Embryonic facial prominence (tissue), 1 donor: ENCODE measurements around the gene STYXL1.

ENCODE experiments used
- DNase-seq: peaks from one replicate; pipeline ENCODE4 v3.0.0-alpha.2; 2016; ENCODE audit errors: extremely low spot score

STYXL1 gene

DNA sequence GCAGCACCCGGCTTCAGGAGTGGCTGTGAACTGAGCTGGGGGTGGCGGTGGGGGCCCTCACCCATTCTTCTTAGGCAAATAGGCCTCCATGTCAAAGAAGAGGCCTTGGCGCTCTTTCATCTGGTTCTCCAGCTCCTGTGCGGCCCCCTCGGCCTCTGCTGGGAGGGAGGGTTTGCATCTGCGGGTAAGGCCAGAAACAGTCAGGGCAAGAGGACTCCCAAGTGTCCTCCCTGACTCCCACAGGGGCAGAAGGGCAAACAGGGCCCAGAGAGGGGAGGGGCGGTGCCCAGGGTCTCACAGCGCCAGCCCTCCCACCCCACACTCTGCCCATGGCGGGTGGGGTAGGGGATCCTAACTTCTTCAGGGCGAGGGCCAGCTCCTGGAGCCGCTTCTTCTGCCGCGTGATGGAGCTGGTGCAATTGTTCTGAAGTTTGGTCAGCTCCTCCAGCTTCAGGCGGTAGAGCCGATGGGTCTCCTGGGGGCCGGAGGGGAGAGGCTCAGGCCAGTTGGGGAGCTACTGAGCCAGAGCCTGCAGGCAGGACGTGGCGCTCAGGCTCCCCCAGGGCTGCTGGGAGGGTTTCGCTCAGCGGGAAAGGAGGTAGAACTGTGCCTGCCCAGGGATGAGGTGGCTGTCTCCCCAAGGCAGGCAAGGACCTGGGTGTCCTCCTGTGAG lies 55.6 kb downstream of the STYXL1 start:
- no peak for DNase-seq

DNA sequence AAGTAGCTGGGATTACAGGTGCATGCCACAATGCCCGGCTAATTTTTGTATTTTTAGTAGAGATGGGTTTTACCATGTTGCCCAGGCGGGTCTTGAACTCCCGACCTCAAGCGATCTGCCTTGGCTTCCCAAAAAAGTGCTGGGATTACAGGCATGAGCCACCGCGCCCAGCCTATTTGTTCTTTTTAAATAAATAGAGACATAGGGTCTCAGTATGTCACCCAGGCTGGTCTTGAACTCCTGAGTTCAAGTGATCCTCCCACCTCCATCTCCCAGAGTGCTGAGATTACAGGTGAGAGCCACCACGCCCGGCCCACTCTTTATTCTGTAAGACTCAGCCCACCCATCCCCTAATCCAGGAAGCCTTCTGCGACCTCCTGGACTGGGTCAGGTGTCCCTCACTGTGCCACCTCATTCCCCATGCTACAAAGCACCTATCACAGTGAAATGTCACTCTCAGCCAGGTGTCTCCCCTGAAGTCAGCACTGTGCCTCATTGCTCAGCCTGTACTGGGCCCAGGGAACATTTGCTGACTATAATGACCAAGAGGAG lies 56.2 kb downstream of the STYXL1 start:
- no peak for DNase-seq

GRCh38 chr7:75989500-75990388 lies 58.1 kb downstream of the STYXL1 start:
- no peak for DNase-seq

- DNase-seq, result no peak
Measured at GRCh38 chr7:75988568-75989499, 59.0 kb downstream of the STYXL1 start.

GRCh38 chr7:75987805-75988567 lies 59.8 kb downstream of the STYXL1 start:
- no peak for DNase-seq

DNA sequence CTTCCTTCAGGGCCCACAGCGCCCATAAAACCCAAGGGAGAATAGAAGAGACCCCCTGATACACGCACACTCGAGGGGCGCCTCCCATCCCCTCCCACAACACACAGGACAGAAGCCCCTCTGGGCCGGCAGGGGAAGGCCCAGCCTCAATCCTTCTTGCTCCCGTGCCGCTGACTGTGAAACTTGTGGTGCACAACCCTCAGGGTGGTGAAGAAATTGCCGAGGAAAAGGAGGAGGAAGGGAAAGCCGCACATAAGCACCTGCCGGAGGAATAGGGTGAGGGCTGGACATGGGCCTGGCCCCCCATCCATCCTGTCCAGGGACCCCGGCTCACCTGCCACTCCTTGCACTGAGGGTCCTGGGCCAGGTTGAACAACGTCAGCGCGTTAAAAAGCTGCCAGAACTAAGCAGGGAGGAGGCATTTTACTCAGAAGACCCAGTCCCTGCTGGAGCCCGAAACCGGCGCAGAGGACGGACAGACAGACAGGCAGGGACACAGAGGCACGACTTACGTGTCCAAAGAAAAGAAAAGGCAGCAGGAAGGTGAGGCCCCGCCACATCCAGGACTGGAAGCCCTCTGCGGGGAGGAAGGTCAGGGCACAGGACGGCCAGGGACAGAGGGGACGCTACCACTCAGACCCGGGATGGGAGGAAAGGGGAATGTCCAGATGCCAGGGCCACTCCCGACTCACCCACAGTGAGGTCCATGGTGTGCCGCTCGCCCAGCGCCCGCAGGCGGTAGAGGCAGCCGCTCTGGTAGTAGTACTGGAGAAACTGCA lies 60.6 kb downstream of the STYXL1 start:
- no peak for DNase-seq

DNA sequence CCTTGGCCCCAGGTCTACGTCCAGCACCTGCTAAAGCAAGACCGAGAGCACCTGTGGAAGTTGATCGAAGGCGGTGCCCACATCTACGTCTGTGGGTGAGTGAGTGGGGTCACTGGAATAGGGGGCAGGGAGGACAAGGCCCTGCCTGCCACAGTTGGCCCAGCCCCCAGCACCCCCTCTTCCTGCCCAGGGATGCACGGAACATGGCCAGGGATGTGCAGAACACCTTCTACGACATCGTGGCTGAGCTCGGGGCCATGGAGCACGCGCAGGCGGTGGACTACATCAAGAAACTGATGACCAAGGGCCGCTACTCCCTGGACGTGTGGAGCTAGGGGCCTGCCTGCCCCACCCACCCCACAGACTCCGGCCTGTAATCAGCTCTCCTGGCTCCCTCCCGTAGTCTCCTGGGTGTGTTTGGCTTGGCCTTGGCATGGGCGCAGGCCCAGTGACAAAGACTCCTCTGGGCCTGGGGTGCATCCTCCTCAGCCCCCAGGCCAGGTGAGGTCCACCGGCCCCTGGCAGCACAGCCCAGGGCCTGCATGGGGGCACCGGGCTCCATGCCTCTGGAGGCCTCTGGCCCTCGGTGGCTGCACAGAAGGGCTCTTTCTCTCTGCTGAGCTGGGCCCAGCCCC lies 61.5 kb downstream of the STYXL1 start:
- DNase-seq, result no peak

GRCh38 chr7:75985518-75986146 lies 62.2 kb downstream of the STYXL1 start:
- DNase-seq, result no peak

- no peak for DNase-seq
Measured at GRCh38 chr7:75985009-75985517, 62.7 kb downstream of the STYXL1 start.

GRCh38 chr7:75984130-75985008 lies 63.4 kb downstream of the STYXL1 start:
- DNase-seq, result no peak

DNA sequence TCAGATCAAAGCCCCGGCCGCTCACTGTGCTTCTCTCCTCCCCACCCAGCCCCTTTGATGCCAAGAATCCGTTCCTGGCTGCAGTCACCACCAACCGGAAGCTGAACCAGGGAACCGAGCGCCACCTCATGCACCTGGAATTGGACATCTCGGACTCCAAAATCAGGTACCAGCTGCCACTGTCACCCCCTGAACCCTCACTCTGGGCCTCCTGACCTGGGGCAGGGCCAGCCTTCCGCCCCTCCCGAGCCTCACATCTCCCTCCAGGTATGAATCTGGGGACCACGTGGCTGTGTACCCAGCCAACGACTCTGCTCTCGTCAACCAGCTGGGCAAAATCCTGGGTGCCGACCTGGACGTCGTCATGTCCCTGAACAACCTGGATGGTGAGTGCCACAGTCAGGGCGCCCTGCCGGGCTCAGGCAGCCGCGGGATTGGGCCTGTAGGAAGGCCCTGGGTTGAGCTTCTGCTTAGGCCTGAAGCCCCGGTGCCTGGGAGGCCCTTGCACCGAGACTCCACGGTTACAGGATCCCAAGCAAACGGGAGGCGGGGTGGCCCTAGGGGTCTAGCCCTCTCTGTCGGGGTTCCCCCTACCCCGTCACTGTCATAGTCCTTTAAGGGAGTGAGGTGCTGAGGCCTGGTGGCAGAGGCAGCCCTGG lies 64.2 kb downstream of the STYXL1 start:
- DNase-seq, result no peak

- DNase-seq, result no peak
Measured at GRCh38 chr7:75982306-75983064, 65.3 kb downstream of the STYXL1 start.

- DNase-seq, result no peak
Measured at GRCh38 chr7:75981453-75982305, 66.1 kb downstream of the STYXL1 start.

- no peak for DNase-seq
Measured at GRCh38 chr7:75981203-75981452, 66.7 kb downstream of the STYXL1 start.

DNA sequence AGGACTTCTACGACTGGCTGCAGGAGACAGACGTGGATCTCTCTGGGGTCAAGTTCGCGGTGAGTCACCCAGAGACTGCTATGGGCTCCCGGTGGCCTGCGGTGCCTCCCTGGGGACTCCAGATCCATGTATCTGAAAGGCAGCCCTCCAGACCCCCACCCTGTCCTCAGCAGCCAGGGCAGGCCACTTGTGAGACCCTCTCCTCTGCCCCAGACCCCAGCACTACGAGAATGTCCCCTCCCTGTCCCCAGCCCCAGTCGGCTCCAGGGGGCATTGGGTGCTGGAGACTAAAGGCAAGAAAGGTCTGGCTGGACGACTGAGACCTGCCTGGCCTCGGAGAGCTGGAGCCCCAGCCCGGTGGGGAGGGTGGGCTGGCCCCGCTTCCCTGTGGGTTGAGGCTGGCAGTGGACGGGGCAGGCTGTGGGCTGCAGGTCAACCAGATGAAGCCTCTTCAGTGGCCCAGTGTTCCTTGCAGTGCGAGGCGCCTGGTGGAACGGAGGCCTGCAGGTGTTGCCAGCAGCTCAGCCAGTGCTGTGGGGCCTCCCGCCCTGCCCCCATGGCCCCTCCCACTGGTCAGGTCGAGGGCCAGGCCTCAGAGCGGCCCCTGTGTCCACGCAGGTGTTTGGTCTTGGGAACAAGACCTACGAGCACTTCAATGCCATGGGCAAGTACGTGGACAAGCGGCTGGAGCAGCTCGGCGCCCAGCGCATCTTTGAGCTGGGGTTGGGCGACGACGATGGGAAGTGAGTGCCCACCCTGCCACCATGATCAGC lies 67.2 kb downstream of the STYXL1 start:
- DNase-seq, result no peak
